ENCODE measurements around the gene AARS1. TPM values are rescaled to one million over a fixed set of nuclear protein-coding genes. Genes with fewer than 3 reads are reported as not detected.
"Not testable (repeated sequence)": the region's sequence is repeated elsewhere in the genome, so short reads cannot be mapped to it uniquely, and the experiment has no call there.

Gene AARS1
- total RNA-seq, 3 donors from 2014 or later, result 30.1 to 77.7 (median 42.7) TPM

DNA sequence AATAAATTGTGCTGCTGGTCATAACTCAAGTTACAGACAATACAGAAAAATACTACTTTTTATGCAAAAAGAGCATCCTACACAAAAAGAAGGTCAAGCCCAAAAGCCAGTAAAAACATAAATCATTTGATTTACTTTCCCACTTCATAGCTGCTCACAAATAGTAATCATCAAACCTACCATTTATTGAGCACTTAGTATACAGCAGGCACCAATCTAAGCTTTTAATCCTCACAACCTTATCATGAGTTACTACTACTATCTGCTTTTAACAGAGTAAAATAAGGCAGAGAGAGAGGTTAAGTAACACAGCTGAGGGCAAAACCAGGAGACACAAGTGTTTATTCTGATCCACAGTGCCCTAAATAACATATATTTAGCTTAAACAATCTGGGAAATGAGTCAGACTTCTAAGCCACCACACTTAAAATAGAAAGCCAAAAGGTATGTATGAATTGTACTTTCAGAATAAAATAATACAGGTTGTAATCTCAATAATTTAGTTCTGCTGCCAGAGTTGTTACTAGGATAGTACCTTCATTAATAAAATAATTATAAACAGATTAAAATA is 1.7 kb upstream of the AARS1 start:
- H3K9me3 ChIP-seq, result no peaks in the 10 kb centered on the region
- intact Hi-C loops (cut with DNase I, micrococcal nuclease), result no loop called here
- peaks cover 9% of the 10 kb centered on the region for H3K4me1 ChIP-seq (ENCODE audit: low read depth)
- TF ChIP-seq CTCF (IDR thresholded peaks at IDR 0.05), result no peak
- DNase-seq (no peak), ATAC-seq (no peak)
- H3K4me3 ChIP-seq, result no peak overlapping the region
- H3K36me3 ChIP-seq (ENCODE audit: low read depth), result no peaks in the 10 kb centered on the region

GRCh38 chr16:70287304-70287971 is 1.9 kb downstream of the AARS1 start:
- peaks cover 15% of the 10 kb centered on the region for H3K4me1 ChIP-seq (ENCODE audit: low read depth)
- ATAC-seq; intact Hi-C loops (cut with DNase I, micrococcal nuclease); H3K9me3 ChIP-seq; H3K36me3 ChIP-seq (ENCODE audit: low read depth); DNase-seq; H3K4me3 ChIP-seq: not testable (repeated sequence)

DNA sequence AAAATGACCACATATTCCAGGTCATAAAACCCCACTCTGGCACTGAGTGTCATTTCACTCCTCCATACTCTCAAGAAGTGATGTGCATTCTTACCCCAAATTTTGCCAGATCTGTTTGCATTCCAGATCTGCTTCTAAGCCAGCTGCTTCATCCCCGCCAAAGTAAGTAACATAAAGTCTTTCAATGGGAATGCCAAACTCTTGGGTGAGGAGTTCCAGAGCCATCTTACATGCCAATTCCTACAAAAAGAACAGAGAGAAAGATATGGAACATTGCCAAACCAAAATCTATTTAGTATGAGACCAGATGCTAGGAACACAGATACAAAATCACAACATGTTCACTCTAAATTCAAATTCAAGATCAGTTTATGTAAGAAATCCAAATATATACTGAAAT is 12.9 kb downstream of the AARS1 start:
- Histone ChIP-seq H3K36me3 (ENCODE audit: low read depth) (peaks cover 7% of the 10 kb centered on the region), H3K4me1 (ENCODE audit: low read depth) (no peaks in the 10 kb centered on the region), H3K9me3 (no peaks in the 10 kb centered on the region), H3K4me3 (no peak overlapping the region)
- no peak for TF ChIP-seq CTCF (IDR thresholded peaks at IDR 0.05)
- no peak for ATAC-seq
- DNase-seq, result no peak
- intact Hi-C loops (cut with DNase I, micrococcal nuclease), result no loop called here

- Histone ChIP-seq H3K36me3 (ENCODE audit: low read depth) (peaks cover 7% of the 10 kb centered on the region), H3K4me3 (no peak overlapping the region), H3K4me1 (ENCODE audit: low read depth) (no peaks in the 10 kb centered on the region), H3K9me3 (no peaks in the 10 kb centered on the region)
- intact Hi-C loops (cut with DNase I, micrococcal nuclease), result no loop called here
- DNase-seq (peak in 1 of 3 donors; percentile 13), ATAC-seq (no peak)
- TF ChIP-seq CTCF (IDR thresholded peaks at IDR 0.05), result no peak
Observed at GRCh38 chr16:70271696-70272095, 17.6 kb downstream of the AARS1 start.

- no peaks in the 10 kb centered on the region for H3K4me1 ChIP-seq (ENCODE audit: low read depth)
- H3K4me3 ChIP-seq, result no peak overlapping the region
- ATAC-seq, result no peak
- H3K36me3 ChIP-seq (ENCODE audit: low read depth), result peaks cover under 1% of the 10 kb centered on the region
- no peaks in the 10 kb centered on the region for H3K9me3 ChIP-seq
- DNase-seq, result no peak
- intact Hi-C loops (cut with DNase I, micrococcal nuclease), result no loop called here
- TF ChIP-seq CTCF (IDR thresholded peaks at IDR 0.05), result no peak
Observed at GRCh38 chr16:70270176-70270575, 19.1 kb downstream of the AARS1 start.

- TF ChIP-seq CTCF (IDR thresholded peaks at IDR 0.05), result no peak
- no peaks in the 10 kb centered on the region for H3K4me1 ChIP-seq (ENCODE audit: low read depth)
- ATAC-seq (no peak), DNase-seq (peak in 1 of 3 donors; percentile 22)
- peaks cover 8% of the 10 kb centered on the region for H3K36me3 ChIP-seq (ENCODE audit: low read depth)
- no peak overlapping the region for H3K4me3 ChIP-seq
- H3K9me3 ChIP-seq, result no peaks in the 10 kb centered on the region
- intact Hi-C loops (cut with DNase I, micrococcal nuclease), result no loop called here
Observed at GRCh38 chr16:70269471-70269870, 19.8 kb downstream of the AARS1 start.

DNA sequence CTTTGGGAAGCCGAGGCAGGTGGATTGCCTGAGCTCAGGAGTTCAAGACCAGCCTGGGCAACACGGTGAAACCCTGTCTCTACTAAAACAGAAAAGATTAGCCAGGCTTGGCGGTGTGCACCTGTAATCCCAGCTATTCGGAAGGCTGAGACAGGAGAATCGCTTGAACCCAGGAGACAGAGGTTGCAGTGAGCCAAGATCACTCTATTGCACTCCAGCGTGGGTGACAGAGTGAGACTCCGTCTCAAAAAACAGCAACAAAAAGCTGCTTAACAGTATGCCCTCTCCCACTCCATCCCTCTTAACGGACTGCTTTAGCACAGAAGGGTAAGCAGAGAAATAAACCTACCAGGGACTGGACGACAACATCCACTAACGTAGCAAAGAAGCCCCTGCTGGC is 21.4 kb downstream of the AARS1 start:
- DNase-seq; H3K4me1 ChIP-seq (ENCODE audit: low read depth); H3K36me3 ChIP-seq (ENCODE audit: low read depth); ATAC-seq; intact Hi-C loops (cut with DNase I, micrococcal nuclease); H3K9me3 ChIP-seq; H3K4me3 ChIP-seq: not testable (repeated sequence)

Data from mucosa of descending colon (tissue), 3 donors.